Activated CD8-positive, alpha-beta memory T cell treated with anti-CD3 and anti-CD28 coated beads, Interleukin-2, amount 50 U/mL, for 4 hours (primary cell): ENCODE data around the gene MOB3B.
"Not testable (repeated sequence)": the region's sequence is repeated elsewhere in the genome, so short reads cannot be mapped to it uniquely, and the experiment has no call there.

ENCODE experiments used
- DNase-seq: peaks from one replicate; pipeline ENCODE4 v3.0.0-alpha.2; 2020

MOB3B gene

DNA sequence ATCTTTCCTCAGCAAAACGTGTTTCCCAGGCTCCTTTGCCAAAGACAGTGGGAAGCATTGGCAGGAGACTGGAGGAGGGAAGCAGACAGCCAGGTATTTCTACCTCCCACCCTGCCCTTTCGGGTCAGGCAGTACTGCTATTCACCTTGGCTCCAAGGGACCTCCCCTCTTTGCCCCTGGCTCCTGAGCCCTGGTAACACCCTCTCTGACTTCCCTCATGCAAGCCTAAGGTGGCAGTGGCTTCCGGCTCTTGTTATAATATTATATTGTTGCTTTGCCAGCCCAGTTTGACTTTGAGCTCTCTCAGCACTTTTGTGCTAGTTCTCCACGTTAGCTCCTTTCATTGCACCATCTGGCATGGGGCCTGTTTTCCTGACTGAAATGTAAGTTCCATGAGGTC lies 87.2 kb downstream of the MOB3B start:
- DNase-seq = no peak

DNA sequence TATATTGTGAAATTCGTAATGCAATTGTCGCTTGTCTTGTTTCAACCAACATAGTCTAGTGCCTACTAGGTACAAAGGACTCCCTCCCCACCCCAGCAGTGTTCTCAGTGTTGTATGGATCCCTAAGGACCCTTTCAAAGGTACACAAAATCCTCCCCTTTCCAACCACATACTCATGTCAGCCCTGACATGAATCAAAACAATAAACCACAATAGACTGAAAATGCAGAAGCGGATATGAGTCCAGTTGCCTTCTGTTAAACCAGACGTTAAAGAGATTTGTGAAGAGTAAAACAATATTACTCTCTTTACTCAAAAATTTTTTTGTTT lies 87.9 kb downstream of the MOB3B start:
- DNase-seq = no peak

DNA sequence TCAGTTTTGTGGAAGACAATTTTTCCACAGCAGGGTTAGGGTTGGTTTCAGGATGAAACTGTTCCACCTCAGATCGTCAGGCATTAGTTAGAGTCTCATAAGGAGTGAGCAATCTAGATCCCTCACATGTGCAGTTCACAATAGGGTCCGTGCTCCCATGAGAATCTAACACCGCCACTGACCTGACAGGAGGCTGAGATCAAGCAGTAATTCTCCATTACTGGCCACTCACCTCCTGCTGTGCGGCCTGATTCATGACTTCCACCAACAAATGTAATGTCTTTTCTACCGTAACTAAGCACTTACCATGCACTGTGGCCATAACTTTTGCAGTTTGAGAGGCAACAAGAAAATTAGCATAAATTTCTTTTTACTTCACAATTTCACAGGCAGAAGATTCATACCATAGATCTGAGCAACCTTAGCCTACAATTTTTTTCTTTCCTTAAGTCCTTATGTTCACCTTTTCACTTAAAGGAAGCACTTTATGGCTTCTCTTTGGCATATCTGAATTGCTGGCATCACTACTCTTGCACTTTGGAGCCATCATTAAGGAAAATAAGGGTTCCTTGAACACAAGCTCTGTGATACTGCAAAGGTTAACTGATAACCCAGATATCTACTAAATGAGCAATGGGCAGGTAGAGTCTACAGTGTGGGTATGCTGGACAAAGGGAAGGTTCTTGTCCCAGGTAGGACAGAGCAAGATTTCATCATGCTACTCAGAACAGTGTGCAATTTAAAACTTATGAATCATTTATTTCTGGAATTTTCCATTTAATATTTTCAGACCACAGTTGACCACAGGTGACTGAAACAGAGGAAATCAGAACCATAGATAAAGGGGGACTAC lies 88.5 kb downstream of the MOB3B start:
- no peak for DNase-seq

DNA sequence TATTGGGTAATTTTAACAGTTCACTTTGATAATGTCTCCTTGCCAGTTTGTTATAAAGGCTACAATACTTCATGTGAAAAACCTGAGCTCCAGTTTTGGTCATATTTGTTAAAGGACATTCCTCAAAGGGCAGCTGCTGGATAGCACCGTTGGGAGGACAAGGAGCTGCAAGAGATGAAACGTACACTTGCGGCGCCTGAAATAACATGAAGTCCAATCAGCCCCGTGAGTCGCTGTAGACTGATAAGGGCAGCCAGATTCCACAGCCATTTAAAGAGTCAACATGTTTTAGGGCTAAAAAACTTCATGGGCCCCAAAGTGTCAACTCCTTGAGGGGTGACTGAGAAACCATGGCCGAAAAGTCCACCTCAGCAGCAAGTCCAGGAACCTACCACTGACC lies 91.1 kb downstream of the MOB3B start:
- DNase-seq = no peak

DNA sequence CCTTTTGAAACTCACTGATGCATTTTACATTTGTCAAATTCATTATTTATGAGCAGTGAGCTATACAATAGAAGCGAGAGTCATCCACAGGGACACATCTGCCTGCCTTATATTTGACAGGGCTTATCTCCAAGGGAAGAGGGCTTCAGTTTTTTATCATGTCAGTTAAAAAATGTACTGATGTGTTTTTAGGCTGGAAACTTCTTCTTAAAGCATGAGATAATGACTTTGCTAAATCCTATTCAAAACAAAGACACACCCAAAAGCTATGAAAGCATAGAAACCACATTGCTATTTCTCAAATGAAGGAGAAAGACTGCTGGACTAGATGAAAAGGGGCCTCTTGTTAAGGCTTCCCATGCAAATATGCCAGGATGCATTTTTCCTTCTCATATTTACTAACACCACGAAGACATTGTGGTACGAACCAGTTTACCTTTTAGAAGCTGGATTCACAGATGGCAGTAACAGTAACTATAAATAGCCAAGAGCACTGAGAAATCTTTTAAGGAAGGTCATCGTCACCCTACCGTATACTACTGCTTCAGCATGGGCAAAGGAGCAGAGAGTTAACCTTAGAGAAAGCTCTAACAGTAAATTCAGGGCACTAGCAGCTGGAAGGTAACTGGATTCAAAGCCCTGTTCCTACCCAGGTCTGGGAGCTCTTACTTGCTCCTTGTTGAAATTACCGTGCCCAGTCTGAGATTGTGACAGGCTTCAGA lies 91.8 kb downstream of the MOB3B start:
- DNase-seq = no peak

DNA sequence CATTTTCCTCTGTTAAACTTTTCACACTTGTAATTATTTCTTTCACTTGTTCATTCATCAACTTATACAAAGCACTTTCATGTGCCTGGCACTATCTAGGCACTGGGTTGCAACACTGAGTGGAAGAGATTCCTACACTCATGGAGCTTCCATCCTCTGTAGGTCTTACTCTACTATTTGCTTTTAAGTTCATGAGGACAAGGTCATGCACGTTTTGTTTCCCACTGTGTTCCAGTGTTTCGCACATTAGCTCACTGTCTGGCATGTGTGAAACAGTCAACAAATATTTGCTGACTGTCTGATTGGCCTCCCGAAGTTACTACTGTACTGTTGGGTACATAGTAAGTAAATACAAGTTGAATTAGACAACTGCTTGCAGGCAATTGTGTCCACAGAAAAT lies 93.4 kb downstream of the MOB3B start:
- no peak for DNase-seq

DNA sequence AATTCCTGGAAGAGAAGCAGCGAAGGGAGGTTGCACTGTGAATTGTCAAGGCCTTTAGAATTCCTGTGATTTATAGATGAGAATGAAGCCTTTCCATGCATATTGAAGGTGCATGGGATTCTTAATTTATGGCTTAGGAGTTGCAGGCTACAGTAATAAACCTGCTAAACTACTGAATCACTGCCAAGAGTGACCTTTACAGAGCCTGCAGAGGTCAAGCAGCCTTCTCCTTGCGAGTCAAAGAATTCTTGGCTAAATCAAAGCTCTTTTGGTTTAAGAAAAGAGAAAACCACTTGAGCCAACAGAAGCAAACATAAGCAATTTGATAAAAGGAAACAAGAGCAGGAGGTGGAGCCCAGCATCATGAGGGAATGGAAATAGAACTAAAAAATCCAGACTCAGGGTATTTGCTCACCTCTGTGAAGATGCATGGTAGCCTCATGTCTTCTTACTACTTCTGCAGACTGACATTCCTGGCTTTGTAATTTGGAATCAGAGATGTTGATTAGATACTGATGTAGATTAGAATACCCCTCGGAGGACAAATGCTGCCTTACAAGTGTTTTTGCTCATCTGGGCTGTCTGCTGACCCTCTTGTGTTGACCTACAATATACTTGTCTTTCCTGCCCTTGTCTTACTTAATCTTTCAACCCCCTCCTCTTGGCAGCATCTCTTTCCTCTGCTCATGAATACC lies 95.8 kb downstream of the MOB3B start:
- no peak for DNase-seq

DNA sequence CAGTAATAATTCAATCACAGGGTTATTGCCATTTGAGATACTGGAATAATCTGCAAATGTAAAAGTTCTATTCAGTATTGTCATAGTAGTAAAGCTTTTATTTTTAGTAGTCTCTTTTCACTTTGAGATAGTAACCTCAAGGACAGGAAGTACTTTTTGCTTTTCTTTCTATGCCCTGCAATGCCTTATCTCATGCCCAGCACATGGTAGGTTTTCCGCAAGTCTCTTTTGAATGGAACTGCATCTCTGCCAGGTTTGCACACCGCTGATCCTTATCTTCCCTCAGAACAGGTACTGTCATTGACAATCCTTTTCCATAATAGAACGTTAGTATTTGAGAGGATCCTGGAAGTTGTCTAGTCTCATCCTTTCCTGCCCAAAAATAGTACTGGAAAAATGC lies 97.3 kb downstream of the MOB3B start:
- DNase-seq = no peak

DNA sequence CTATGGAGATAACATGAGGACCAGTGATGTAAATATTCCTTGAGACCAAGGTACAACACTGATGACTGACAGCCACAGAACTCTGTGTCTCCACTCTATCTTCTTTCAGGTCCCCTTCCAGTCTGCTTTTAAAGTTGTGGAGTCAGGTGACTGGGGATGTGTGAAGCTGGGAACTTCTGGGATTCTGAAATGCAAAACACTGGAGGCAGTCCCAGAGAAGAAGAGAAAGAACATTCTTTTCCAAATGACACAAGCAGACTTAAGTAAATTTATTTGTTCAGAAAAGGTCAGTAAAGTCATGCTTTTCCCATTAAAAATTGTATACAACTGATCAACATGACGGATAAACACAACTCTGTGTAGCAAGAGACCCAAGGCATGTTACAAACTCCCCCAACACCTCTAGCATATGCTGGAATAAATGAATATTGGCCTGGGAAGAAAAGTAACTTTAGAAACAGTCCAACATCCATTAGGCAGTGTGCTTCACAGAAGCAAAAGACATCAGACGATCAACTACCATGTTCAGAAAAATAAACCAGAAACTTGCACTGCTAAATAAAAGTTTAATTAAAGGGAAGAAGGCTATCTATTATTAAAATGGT lies 98.0 kb downstream of the MOB3B start:
- DNase-seq = no peak

DNA sequence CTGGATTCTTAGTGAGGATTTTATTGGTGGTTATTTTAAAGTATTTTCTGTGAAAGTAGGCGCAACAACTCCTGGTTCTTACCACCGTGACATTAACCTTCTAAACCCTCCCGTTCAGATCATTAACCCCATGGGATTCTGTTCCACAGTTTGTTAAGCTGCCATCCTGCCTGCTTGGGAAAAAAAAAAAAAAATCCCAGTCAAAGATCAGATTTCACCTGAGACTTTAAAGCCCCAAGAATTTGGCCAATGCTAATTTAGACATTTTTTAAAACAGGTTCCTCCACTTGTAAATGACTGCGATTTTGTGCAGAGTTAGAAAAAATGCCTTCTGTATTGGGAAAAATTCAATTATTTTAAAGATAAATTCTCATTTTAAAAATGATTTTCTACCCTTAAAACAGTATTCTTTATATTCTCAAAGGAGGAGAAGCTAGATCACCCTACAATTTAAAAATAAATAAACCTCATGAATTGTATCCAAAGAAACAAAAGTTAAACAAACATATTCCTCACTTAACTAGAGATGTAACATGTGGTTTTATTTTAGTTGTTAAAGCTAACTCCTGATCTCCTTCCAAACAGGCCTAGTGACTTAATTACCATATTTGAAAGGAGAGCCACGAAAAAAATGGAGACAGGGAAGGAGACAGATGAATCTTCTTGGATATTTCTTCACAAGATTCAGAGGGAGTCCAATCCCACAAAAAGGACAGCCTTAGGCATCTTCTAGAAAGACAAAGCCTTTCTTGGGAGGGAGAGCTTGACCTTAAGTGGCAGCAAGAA lies 98.7 kb downstream of the MOB3B start:
- no peak for DNase-seq

DNA sequence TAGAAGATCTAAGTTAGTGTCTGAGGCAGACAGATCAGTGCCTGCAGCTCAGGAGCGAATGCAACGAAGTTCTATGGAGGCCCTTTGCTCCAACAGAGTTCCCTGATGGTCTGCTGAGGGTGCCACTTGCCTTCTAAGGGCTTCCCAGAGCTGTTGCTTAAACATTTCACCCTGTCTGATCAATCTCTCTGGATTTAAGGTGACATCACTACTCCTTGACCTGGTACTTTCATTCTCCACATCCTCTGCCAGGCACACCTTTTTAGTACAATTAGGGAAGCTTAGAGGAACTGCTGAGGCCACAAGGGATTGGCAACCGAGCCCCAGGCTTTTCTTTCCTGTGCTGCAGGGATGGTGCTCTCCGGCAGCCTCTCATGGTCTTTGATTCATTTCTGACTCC lies 99.7 kb downstream of the MOB3B start:
- DNase-seq = no peak

DNA sequence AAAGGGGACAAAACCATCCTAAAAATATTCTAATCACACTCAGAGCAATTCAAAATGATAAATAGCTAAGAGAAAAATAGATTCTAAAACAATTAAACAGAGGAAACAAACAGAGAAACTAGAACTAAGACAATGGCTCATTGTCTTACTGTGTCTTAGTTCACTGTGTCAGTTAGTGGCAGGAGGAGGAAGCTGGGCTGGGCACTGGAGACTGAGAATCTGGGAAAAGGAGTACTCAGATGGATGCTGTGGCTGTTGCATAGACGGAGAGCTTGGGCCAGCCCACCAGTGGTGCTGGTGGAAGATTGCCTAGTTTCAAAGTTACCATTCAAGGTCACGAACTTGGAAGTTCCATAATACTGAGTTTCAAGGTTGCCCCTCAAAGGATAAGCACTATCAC lies 100.2 kb downstream of the MOB3B start:
- DNase-seq = no peak

DNA sequence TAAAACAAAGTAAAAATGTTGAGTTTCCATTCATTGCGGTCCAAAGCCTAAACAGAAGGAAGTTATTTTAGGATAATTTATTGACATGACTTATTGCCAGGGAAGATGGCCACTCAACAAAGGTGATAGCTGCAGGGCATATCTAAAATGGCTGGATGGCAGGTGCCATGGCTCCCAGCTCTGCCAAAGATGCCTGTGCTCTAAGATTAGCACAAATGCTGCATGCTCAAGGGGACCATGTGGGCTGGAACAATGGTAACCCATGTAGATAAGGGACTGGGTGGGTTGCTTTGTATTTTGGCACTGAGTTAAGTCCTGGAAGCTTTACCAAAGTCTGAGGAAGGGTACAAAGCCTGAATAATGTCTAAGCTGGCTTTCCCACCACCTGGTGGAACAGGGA lies 101.1 kb downstream of the MOB3B start:
- no peak for DNase-seq

DNA sequence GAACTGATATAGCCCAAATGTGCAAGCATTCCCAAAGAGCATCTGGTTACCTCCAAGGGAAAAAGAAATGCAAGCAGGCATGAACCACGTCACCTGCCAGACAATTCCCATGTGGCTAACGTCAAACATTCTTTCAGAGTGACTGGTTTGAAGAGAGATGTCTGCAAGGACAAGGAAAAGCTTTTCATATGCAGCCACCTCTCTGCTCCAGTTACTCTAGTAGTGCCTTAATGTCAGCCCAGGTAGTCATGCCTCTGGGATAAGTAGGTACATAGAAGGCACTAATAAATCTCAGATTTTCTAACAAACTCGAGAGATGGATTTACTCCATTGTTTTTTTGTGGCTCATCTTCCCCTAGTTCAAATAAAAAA lies 102.4 kb downstream of the MOB3B start:
- DNase-seq = no peak

DNA sequence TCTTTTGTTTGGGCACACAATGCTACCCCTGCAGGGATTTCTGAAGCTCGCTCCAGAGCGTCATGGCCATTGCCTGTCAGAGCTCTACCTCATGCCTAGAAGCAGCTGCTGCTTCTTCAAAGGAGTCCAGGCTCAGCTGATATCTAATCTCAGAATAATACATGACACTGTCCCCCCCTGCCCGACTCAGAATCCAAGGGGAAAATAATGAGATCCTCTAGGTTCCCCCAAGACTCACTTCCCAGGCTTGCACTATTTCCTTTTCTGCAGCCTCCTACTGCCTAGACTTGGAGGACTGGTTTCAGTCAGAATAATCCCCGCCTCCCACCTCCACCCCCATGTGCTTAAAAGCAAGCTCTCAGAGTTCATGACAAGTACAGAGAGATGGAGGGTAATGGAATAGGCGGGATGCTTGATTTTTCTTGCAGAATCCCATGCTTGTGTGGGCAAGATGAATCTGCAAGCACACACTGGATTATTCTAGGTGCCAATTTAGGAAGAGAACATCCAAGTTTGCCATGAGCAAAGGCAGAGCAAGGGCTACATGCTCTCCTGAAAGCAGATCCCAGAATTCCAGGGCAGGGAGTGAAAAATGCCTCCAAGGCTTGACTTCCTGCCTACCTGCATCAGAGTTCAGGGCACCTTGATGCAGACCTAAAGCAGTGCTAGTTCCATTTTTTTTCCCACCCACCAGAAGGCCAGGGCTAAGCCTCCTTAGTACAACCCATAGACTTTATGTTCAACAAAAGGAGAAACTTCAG lies 102.9 kb downstream of the MOB3B start:
- DNase-seq = no peak

DNA sequence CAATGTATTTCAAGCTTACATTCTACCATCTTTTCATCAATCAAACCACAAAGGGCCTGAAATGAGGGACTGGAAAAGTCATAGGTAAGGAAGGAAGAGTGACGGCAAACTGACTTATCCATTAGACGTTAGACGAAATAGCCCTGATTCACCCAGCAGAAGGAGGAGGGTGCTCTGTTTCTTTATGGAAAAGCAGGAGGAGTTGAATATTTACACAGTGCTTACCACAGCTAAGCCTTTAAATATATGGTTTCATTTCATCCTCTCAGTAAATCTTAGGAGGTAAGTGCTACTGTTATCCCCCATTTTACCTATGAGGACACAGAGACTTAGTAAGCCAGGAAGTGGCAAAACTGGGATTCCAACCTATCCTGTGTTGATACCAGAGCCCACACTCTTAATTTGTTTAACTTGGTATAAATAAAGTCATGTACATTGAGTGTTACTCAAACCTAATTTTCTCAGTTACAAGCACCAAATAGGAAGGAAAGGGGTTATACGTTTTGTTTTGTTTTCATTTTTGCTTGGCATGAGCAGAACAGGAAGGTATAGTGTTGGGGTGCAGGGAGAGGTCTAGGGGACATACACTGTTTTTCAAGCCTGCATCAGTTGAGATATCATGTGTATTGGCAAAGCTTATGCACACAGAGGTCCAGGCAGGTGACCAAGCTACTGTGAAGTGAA lies 103.6 kb downstream of the MOB3B start:
- no peak for DNase-seq

DNA sequence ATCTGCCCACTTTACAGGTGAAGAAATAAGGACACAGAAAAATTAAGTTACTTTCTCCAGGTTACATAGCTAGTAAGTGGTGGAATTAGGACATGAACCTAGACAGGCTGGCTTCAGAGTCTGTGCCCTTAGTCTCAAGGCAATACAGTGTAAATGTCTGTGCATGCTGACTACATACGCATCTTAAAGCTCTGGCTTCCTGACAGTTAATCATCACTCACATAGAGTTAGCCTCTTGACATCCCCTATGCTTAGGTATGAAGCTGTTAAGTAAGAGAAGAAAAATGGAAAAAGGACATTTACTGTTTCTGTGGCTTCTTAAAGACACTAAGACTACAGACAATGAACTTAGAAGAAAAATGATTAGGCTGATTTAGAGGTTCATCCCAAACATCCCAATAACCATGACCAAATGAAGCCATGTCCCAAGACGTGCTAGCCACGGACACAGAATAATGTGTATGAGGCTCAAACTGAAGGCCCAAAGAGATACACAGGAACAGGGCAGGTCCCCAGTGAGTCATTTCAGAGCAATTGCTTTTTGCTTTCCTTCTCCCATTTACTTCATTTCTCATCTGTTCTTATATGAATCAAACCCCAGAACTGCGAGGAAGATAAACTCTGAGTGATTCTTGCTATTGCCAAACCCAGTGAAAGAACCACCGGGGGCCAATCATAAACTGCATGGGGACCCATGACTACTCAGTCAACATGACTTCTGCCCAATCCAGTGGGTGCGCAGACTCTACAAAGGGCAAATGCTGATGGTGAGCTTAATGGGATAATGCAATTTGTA lies 105.5 kb downstream of the MOB3B start:
- DNase-seq = no peak

DNA sequence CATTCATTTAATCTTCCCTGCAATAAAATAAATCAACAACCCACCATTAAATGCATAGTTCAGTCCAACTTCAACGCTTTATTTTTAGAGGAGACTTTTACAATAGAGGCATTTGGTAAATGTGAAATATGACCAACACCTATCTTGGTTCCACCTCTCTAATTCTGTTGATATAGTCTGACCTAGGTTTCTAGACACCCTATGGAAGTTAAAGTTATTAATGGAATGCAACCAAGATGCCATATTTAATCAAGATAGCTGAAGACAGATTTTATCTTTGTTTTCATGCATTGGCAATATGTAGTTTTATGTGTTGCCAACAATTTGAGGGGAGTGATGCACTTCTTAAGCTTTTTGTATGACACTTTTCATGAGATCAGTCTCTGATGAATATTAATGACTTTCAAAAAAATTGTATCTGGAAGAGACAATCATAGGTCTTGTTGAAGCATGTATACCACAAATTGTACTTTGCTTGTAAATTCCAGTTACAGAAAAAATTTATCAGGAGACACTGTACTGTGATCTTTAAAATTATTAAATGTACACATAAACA lies 107.3 kb downstream of the MOB3B start:
- DNase-seq = no peak

DNA sequence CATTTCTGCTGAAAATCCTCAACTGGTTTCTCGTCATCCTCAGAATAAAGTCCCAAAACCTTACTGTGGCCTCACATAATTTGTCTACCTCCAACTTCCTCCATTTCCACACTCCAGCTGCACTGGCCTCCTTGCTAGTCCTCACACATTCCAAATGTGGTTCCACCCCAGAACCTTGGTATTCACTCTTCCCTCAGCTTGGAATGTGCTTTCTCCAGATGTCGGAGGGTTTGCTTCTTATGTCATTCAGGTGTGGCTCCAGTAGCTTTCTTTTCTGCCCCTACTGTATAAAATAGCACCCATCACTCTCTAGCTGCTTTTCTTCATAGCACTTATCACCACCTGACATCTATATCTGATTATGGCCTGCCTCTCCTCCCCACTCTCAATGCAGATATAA lies 108.0 kb downstream of the MOB3B start:
- DNase-seq = no peak

DNA sequence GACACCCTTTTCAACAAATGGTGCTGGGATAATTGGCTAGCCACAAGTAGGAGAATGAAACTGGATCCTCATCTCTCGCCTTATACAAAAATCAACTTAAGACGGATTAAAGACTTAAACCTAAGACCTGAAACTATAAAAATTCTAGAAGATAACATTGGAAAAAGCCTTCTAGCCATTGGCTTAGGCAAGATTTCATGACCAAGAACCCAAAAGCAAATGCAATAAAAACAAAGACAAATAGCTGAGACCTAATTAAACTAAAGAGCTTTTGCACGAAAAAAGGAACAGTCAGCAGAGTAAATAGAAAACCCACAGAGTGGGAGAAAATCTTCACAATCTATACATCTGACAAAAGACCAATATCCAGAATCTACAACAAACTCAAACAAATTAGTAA lies 110.1 kb downstream of the MOB3B start:
- not testable (repeated sequence) for DNase-seq
